Hematopoietic multipotent progenitor cell treated with erythropoietin and hydrocortisone succinate and interleukin-3 and kit ligand, for 4 days (in vitro differentiated cells): ENCODE data around the gene COX17.
"Not testable (repeated sequence)": the region's sequence is repeated elsewhere in the genome, so short reads cannot be mapped to it uniquely, and the experiment has no call there.

Experiments used
- DNase-seq: peaks from one replicate; pipeline ENCODE4 v3.0.0-alpha.2; 2015

The COX17 gene, protein sequence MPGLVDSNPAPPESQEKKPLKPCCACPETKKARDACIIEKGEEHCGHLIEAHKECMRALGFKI

GRCh38 chr3:119676771-119677640 is at the start of gene COX17:
COX17 (minus strand) TSS chr3:119677406; CDS start chr3:119677310, 96 bp downstream.
- DNase-seq, result peak; percentile 99

DNA sequence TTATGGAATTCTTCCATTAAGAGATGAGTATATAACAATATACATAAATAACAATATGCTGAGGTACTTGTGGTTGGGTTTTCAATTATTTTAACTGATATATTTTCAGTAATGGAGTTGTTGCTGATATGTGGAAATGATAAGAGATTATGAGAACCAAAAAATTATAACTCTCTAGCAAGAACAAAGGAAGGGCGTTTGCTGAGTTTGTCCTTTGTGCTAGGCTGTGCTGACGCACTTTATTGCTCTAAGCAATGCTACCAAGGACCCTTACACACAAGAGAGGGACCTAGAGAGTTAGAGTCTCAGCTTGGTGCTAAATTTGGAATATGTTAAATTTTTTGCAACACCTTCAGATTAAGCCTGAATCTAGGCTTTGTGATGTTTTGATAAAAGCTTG is 49.7 kb upstream of the COX17 start:
- no peak for DNase-seq

DNA sequence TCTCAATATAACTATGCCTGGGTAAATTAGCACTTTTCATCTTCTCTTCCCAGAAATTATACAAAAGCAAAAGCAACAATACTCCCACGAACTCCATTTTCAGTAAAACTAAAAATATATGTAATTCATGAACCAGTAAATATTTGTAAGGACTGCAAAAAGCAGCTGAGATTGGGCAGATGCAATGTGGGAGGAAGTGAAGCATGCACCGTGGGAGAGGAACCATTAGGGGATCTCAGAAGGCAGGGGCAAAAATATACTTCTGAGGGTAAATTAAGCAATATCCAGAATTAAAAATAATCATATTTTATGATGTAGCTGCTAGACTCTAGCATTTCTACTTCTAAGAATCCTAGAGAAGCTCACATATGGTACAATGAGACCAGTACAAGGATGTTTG is 45.8 kb upstream of the COX17 start:
- peak; percentile 15 for DNase-seq

- DNase-seq, result no peak
Measured at GRCh38 chr3:119717520-119717919, 40.3 kb upstream of the COX17 start.

DNA sequence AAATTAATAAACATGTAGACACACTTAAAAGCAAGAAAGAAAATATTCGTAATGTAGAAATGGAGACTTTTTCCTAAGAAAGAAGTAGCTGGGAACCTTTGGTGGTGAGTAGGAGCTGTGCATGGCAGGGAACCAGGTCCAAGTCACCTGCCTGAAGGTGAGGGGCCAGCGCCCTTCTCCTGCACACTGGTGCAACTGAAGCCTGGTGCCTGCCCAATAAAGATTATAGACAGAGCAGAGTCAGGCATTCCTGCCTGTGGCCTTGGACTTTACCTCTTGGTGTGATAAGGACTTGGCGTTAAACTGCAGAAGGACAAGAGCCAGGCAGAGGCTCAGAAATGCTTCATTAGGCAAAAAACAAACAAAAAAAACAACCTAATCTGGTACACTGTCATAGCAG is 39.8 kb upstream of the COX17 start:
- no peak for DNase-seq

DNA sequence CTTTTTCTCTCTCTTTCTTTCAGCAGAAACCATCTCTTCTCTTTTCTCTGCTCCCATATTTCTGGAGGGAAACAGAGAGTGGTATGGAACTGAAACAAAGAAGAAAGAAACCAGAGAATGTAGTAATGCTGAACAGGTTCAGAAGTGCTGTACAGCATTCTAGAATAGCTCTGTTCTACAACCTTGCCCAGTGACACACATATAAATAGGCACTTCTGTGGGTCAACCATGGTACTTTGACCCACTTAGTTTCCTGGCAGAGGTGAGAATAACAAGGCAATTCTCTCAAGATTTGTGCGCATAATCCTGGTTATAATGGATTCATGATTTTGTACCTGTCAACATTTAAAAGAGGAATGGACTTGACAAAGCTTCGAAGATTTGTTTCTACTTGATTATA is 37.9 kb upstream of the COX17 start:
- no peak for DNase-seq

DNA sequence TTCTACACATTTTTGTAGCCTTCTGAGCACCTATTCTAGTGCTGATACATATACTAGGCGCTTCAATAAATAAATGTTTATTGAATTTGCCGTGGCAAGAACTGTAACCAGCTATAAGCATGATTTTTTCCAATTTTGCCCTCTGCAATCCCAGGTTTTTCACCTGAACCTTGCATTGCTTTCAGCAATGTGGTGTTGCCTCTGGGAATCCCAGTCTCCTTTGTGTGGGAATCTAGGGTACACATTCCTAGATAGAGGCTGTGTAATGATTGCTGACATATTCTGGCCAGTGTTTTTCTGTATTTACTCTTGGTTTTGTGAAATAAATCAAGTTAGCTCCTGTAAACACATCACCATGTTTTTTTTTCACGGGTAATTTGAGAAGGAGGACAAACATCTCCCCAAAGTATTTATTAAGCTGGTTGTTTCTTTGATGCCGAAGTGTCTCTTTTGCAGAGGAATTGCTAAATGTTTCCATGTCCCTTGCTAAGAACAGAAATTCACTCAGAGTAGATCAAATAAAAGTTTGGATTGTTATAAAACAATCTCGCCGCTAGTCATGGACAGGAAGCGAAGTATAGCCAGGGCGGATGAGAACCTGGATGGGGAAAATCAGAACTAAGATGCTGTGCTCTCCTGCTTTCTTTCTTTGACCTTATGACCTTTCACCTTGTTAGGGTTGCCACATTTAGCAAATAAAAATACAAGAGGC is 26.8 kb upstream of the COX17 start:
- no peak for DNase-seq

GRCh38 chr3:119702530-119703527 is 25.6 kb upstream of the COX17 start, which contains the start of gene CFAP91:
CFAP91 (plus strand) TSS chr3:119703022; CDS start chr3:119703099, 77 bp downstream.
- peak; percentile 92 for DNase-seq

DNA sequence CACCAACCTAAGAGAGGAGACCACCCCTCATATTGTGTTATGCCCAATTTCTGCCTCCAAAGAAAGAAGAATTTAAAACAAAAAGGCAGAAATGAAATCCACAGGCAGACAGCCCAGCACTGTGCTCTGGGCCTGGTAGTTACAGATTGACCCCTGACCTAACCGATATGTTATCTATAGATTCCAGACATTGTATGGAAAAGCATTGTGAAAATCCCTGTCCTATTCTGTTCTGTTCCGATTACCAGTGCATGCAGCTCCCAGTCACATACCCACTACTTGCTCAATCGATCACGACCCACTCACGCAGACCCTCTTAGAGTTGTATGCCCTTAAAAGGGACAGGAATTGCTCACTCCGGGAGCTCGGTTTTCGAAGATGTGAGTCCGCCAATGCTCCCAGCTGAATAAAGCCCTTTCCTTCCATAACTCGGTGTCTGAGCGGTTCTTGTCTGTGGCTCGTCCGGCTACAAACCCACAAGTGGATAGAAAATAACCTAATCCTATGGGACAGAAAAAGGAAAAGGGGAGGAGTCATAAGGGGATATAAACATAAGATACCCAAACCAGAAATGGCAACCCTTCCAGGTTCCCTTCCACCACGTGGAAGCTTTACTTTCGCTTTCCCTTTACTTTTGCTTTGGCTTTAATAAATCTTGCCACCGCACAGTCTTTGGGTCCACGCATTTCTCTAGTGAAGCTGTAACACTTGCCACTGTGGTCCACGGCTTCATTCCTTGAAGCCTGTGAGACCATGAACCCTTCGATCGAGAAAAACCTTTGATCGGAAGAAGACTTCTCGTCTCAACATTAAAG is 23.9 kb upstream of the COX17 start:
- DNase-seq, result no peak

- peak; percentile 17 for DNase-seq
Measured at GRCh38 chr3:119700269-119700919, 23.2 kb upstream of the COX17 start.

- DNase-seq, result no peak
Measured at GRCh38 chr3:119697394-119697793, 20.2 kb upstream of the COX17 start.

GRCh38 chr3:119695480-119695879 is 18.3 kb upstream of the COX17 start:
- peak; percentile 52 for DNase-seq

DNA sequence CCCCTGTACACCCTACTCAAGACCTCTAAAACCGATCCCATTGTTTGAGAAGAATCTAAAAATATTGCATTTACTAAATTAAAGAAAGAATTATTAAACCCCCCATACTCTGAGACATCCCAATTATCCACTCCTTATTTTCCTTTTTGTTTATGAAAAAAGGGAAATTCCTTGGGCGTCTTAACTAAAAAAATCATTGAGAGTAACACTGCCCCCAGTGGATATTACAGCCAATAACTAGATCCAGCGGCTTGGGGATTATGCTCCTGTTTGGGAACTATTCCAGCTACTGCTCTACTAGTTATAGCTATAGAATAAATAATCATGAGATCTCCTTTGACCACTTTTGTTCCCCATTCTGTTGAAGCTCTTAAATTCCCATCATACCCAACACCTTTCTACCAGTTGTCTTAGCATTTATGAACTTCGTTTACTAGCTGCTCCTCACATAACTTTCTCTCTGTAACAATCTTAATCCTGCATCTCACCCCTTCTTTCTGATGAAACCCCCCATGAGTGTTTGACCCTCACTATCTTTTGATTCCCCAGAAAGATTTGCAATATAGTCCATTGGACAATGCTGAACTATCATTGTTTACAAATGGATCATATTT is 12.9 kb upstream of the COX17 start:
- peak; percentile 57 for DNase-seq

GRCh38 chr3:119683421-119683820 is 6.2 kb upstream of the COX17 start:
- DNase-seq, result no peak

- DNase-seq, result peak; percentile 63
Measured at GRCh38 chr3:119681279-119681678, 4.1 kb upstream of the COX17 start.

- peak; percentile 57 for DNase-seq
Measured at GRCh38 chr3:119679874-119680273, 2.7 kb upstream of the COX17 start.

DNA sequence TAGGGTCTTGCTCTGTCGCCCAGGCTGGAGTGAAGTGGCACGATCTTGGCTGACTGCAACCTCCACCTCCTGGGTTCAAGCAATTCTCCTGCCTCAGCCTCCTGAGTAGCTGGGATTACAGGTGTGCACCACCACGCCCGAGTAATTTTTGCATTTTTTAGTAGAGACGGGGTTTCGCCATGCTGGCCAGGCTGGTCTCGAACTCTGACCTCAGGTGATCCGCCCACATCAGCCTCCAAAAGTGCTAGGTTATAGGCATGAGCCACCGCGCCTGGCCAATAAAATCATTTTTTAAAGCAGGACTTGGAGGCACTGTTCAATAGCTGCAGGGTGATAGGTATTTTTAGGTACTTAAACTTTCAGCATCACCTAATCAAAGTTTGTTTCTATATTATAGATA is 1.0 kb upstream of the COX17 start:
- DNase-seq, result not testable (repeated sequence)

DNA sequence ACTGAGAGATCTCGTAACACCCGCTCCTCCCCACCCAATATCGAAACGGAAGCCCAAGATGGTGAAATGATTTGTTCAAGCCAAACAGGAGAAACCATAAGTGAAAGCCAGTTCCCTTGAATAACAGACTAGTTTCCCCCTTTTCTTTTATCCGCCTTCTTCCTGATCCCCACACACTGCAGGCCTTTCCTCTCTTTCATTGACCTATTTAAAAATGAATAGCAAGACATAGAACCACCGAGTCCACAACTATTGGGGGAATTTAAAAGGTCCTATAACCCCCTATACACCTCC is 382 bp upstream of the COX17 start:
- no peak for DNase-seq

GRCh38 chr3:119676020-119676419 is 1.2 kb downstream of the COX17 start:
- no peak for DNase-seq

DNA sequence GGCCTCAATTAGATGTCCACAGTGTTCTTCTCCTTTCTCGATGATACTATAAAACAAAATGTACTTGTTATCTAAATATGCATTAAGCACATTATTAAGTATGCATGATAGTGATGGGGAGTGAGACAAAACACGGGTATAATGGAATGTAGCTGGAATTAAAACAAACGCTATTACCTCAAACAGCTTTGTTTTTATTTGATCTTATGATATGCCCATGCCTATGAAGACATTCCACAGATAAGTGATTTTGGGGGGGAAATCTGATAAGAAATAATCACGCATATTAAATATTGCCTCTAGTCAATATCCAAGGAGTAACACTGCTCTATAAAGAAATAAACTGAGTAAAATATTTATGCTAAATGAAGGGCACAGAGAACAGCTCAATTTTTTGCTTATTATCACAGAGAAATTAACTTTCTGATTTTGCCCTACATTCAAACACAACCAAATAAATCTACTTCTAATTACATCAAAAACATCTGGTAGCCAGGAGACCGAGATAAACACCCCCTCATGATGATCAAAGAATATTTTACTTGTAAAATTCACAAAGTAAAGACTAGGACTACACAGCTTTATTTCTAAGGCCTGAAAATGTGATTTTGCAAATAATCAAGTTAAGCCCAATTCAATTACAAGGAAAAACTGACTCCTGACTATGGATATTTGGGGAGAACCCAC is 1.9 kb downstream of the COX17 start:
- DNase-seq, result no peak
